Retinal pigment epithelial cell (primary cell): Measurements from ENCODE around the gene MMRN2.
"Not testable (repeated sequence)": the region's sequence is repeated elsewhere in the genome, so short reads cannot be mapped to it uniquely, and the experiment has no call there.

ENCODE experiments used
- DNase-seq: peaks from one replicate; pipeline ENCODE4 v3.0.0-alpha.2; 2010; ENCODE audit warnings: low read depth
- H3K4me3 ChIP-seq: 2 replicates; pipeline ENCODE4 v1.5.1; 2011; ENCODE audit warnings: mild to moderate bottlenecking, low read length, control low read depth, moderate library complexity
- CTCF ChIP-seq: conservative IDR thresholded peaks from 2 replicates; pipeline ENCODE4 v1.5.1; 2011; ENCODE audit warnings: low read depth, low read length, control low read depth, inconsistent platforms

Gene MMRN2

DNA sequence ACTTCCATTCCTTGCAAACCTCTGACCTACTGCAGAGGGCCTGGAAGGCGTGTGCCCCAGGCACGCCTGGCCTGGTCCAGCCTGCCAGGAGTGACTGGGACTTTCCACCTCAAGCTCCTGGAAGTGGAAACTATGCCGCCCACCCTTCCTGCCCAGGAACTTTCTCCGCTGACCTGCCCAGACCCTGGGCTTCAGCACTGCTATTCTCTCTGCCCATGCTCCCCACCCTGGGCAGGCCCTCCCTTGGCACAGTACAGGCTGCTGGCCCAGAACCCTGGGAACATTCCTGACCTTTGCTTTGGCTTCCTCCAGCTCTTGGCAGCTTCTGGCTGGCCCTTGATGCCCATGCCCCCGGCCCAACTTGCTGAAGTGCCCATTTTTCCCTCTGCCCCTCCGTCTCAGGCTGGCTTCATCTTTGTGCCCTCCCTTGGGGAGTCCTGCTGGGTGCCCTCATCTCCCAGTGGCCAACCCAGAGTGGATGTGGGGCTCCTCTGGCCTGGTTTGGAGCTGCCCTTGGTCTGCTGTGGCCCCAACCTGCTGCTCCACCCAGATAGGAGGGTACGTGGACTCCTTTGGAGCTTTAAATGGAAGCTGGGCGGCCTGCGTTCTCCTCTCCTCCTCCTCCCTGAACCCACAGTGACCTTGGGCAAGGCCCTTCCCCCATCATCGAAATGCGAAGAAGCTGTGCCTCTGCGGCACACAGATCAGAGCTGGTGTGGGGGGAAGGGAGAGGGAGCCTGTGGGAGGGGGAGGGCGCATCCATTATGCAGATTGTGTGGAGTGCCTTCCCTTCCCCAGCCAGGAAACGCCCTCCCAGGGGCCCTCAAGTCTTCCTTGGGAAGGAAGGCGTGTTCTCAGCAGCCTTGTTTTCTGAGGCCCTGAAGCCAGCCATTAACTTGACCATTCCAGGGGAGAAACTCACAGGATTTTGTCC, 3.4 kb downstream of the MMRN2 start:
- no peak for DNase-seq
- TF ChIP-seq CTCF = no peak

GRCh38 chr10:86952697-86953096, 4.7 kb downstream of the MMRN2 start:
- not testable (repeated sequence) for H3K4me3 ChIP-seq, DNase-seq

More for the DNA sequence above, 3.4 kb downstream of the MMRN2 start:
- no peak overlapping the region for H3K4me3 ChIP-seq

DNA sequence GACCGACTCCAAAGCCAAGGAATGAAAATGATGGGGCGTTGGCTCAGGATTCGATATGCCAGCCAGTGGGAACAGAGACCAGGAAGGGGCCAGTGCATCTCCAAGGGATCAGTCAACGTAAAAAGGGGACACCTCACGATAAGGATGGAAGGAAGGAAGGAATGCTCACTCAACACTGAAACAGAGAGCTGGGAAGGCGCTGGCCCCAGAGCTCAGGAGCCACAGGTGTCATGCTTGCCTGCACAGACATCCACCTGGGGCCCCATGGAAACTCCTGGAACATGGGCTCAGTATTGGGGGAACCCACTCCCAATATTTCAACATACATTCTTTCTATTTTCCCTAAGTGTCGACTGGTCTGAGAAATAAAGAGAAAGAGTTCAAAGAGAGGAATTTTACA, 5.3 kb downstream of the MMRN2 start:
- no peak overlapping the region for H3K4me3 ChIP-seq
- TF ChIP-seq CTCF = no peak
- DNase-seq = no peak

GRCh38 chr10:86951184-86951761, 6.1 kb downstream of the MMRN2 start:
- no peak overlapping the region for H3K4me3 ChIP-seq
- no peak for TF ChIP-seq CTCF
- no peak for DNase-seq

- DNase-seq = no peak
Observed at GRCh38 chr10:86950349-86950748, 7.1 kb downstream of the MMRN2 start.

DNA sequence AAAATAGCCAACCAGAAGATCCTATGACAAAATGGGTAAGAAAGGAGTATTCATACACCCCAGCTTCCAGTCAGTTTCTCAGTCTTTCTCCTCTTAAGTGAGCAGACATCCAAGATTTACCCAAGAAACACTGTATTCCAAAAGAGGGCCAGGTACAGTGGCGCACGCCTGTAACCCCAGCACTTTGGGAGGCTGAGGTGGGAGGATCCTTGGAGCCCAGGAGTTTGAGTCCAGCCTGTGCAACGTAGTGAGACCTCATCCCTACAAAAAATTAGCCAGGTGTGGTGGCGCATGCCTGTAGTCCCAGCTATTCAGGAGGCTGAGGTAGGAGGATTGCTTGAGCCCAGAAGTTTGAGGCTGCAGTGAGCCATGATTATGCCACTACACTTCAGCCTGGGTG, 9.6 kb downstream of the MMRN2 start:
- H3K4me3 ChIP-seq, DNase-seq: not testable (repeated sequence)

More at GRCh38 chr10:86950349-86950748, 7.1 kb downstream of the MMRN2 start:
- no peak for TF ChIP-seq CTCF
- H3K4me3 ChIP-seq = no peak overlapping the region

GRCh38 chr10:86946213-86947155, 10.9 kb downstream of the MMRN2 start:
- TF ChIP-seq CTCF = no peak
- DNase-seq = no peak
- H3K4me3 ChIP-seq = no peak overlapping the region
